A549 (cell line): ENCODE results near the gene SERPING1. TPM values are rescaled to one million over a fixed set of nuclear protein-coding genes. Genes with fewer than 3 reads are reported as not detected.

Experiments used
- ATAC-seq, 2 experiments: fragments of 200-7000 bp in 1 of 2; fragments of >200 bp in 1 of 2; cut with Nextera tagmentation in 1 of 2; cut with Tn5 transposase in 1 of 2; 3 replicates each; pipeline versions ENCODE4 v1.8.0 to v1.9.1; 2018 to 2020; ENCODE audit warnings: mild to moderate bottlenecking in 1 of 2, moderate library complexity in 1 of 2
- CTCF ChIA-PET: fragments of 300-600 bp; sonication (Branson Sonifier 250); formaldehyde crosslinking; extraction: SDS; loops from one replicate; lab custom pipeline; 2021; ENCODE audit warnings: antibody characterized with exemption, inconsistent platforms; lab: Yijun Ruan, JAX
- POLR2A ChIA-PET: fragments of 350-600 bp; formaldehyde crosslinking; extraction: SDS; loops from one replicate; lab custom pipeline; 2021; ENCODE audit warnings: antibody characterized with exemption, inconsistent platforms; lab: Yijun Ruan, JAX
- DNase-seq, 2 experiments: peaks; one replicate each; pipeline versions ENCODE4 v3.0.0 to v3.0.0-alpha.2; 2011 to 2016; ENCODE audit warnings: low read depth in 1 of 2, low spot score in 1 of 2
- FAIRE-seq: peaks from 2 replicates; lab custom pipeline; 2011; peaks lifted over from hg19 to GRCh38; lab: Jason Lieb, UNC
- H3K27ac ChIP-seq, 2 experiments: fragments of >200 bp; sonication (Bioruptor Twin); formaldehyde crosslinking; 3 replicates each; pipeline ENCODE4 v1.5.1; 2016 to 2017
- H3K4me1 ChIP-seq: fragments of >200 bp; sonication (Bioruptor Twin); formaldehyde crosslinking; 3 replicates; pipeline ENCODE4 v1.6.1; 2016
- H3K4me2 ChIP-seq: fragments of >200 bp; sonication (Bioruptor Twin); formaldehyde crosslinking; 3 replicates; pipeline ENCODE4 v1.6.1; 2016
- H3K4me3 ChIP-seq: fragments of >200 bp; sonication (Bioruptor Twin); formaldehyde crosslinking; 3 replicates; pipeline ENCODE4 v1.5.1; 2016
- H3K9me3 ChIP-seq: fragments of >200 bp; sonication (Bioruptor Twin); formaldehyde crosslinking; 3 replicates; pipeline ENCODE4 v1.6.1; 2016
- BHLHE40 ChIP-seq: IDR thresholded peaks from 2 replicates; pipeline ENCODE4 v1.6.1; 2012; ENCODE audit warnings: low read depth, low read length, inconsistent platforms
- CBX2 ChIP-seq: fragments of 200-600 bp; sonication (generic); IDR thresholded peaks from 2 replicates; pipeline ENCODE4 v1.6.1; 2016; ENCODE audit warnings: low read depth, mild to moderate bottlenecking, borderline replicate concordance
- CTCF ChIP-seq: fragments of >200 bp; sonication (Bioruptor Twin); formaldehyde crosslinking; IDR thresholded peaks from 3 replicates; pipeline ENCODE4 v1.5.1; 2016
- EHF ChIP-seq: fragments of 250-450 bp; sonication (Bioruptor Pico); IDR thresholded peaks from 2 replicates; pipeline ENCODE4 v1.5.0; 2020; ENCODE audit warnings: mild to moderate bottlenecking
- EHMT2 ChIP-seq: fragments of 200-600 bp; sonication (generic); IDR thresholded peaks from 2 replicates; pipeline ENCODE4 v1.6.1; 2016; ENCODE audit warnings: antibody characterized with exemption, low read depth, mild to moderate bottlenecking, moderate library complexity
- ELK1 ChIP-seq: fragments of 150-350 bp; IDR thresholded peaks from 2 replicates; pipeline ENCODE4 v1.6.1; 2014; ENCODE audit warnings: low read depth, mild to moderate bottlenecking, low read length
- HES2 ChIP-seq: fragments of >200 bp; sonication (Bioruptor Twin); formaldehyde crosslinking; IDR thresholded peaks from 2 replicates; pipeline ENCODE4 v1.6.1; 2016
- HOXB13 ChIP-seq: fragments of 250-450 bp; sonication (Bioruptor Pico); IDR thresholded peaks from 2 replicates; pipeline ENCODE4 v1.5.0; 2020; ENCODE audit warnings: low read depth, mild to moderate bottlenecking, moderate library complexity
- JUN ChIP-seq, 2 experiments: fragments of >200 bp; sonication (Bioruptor Twin); formaldehyde crosslinking; IDR thresholded peaks; 2 replicates in 1 of 2; 3 replicates in 1 of 2; pipeline ENCODE4 v1.6.1; 2016 to 2017
- MAZ ChIP-seq: fragments of 150-350 bp; IDR thresholded peaks from 2 replicates; pipeline ENCODE4 v1.6.1; 2014; ENCODE audit warnings: antibody characterized with exemption, low read depth, low read length, borderline replicate concordance
- NFE2L2 ChIP-seq: fragments of 150-350 bp; conservative IDR thresholded peaks from 2 replicates; pipeline ENCODE4 v1.6.1; 2014; ENCODE audit warnings: low read length
- POLR2A ChIP-seq: IDR thresholded peaks from 2 replicates; pipeline ENCODE4 v1.6.1; 2012; ENCODE audit warnings: mild to moderate bottlenecking, low read length
- RARB ChIP-seq: fragments of 250-450 bp; sonication (Bioruptor Pico); IDR thresholded peaks from 2 replicates; pipeline ENCODE4 v1.8.0; 2021; ENCODE audit warnings: mild to moderate bottlenecking, moderate library complexity
- SMC3 ChIP-seq: fragments of >200 bp; sonication (Bioruptor Twin); formaldehyde crosslinking; IDR thresholded peaks from 3 replicates; pipeline ENCODE4 v1.6.1; 2018; ENCODE audit warnings: inconsistent platforms
- TP53 ChIP-seq: fragments of 250-450 bp; sonication (Bioruptor Pico); IDR thresholded peaks from 2 replicates; pipeline ENCODE4 v1.5.0; 2021; ENCODE audit warnings: mild to moderate bottlenecking, moderate library complexity
- USF2 ChIP-seq: fragments of 450-650 bp; IDR thresholded peaks from 2 replicates; pipeline ENCODE4 v1.6.1; 2014; ENCODE audit warnings: antibody characterized with exemption
- ZFP36 ChIP-seq: fragments of 450-650 bp; IDR thresholded peaks from 2 replicates; pipeline ENCODE4 v1.6.1; 2014; ENCODE audit warnings: borderline replicate concordance; ENCODE audit not compliant: partially characterized antibody
- WGBS: methylation state at CpG from one replicate; pipeline ENCODE4 v1.1.6; 2017; ENCODE audit errors: missing lambda C conversion rate; 5-methylcytosine and 5-hydroxymethylcytosine counted together
- polyA plus RNA-seq, 4 experiments: library from polyadenylated mRNA; depleted of rRNA in 3 of 4; stranded (reverse); fragments of >200 nt; fragmentation: RNase III in 1 of 4; extraction: RNeasy Plus Mini Kit Qiagen cat#74134 plus additional on column Dnase treatment in 1 of 4; gene quantifications; 2 replicates in 3 of 4; 3 replicates in 1 of 4; pipeline ENCODE4 v1.2.3, GENCODE V29; 2011 to 2017
- TF ChIP-seq, protein P1 (sequence below): IDR thresholded peaks from 2 replicates; pipeline ENCODE4 v1.6.1; 2012
- TF ChIP-seq, protein P2 (sequence below): fragments of >200 bp; sonication (Bioruptor Twin); formaldehyde crosslinking; IDR thresholded peaks from 3 replicates; pipeline ENCODE4 v1.6.1; 2016

The SERPING1 gene
- polyA plus RNA-seq, 2 of the 4 experiments (the other 2 are of a cell fraction) = 0.59 to 0.63 TPM

DNA sequence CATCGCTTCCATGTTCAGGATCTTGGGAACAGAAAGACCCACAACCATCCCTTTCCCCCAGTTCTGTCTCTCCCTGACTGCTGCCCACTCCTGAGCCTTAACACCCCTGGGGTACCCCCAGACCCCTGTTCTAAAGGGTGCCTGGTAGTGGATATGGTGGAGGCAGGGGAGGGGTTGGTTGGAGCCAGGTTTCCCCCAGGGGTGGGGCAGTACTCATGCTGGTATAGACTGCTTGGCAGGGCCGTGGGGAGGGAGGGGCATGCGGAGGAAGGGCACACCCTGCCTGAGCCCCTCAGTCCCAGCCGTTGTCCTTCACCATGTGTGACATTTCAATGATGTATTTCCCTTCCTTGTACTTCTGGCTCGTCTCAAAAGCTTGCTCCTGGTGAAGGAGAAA, 48.2 kb downstream of the SERPING1 start:
- Histone ChIP-seq H3K27ac (no peak overlapping the region), H3K9me3 (no peaks in the 10 kb centered on the region), H3K4me2 (no peak overlapping the region), H3K4me1 (peaks cover 29% of the 10 kb centered on the region), H3K4me3 (no peak overlapping the region)
- ATAC-seq (no peak), DNase-seq (no peak), FAIRE-seq (no peak)
- TF ChIP-seq, protein P1, sequence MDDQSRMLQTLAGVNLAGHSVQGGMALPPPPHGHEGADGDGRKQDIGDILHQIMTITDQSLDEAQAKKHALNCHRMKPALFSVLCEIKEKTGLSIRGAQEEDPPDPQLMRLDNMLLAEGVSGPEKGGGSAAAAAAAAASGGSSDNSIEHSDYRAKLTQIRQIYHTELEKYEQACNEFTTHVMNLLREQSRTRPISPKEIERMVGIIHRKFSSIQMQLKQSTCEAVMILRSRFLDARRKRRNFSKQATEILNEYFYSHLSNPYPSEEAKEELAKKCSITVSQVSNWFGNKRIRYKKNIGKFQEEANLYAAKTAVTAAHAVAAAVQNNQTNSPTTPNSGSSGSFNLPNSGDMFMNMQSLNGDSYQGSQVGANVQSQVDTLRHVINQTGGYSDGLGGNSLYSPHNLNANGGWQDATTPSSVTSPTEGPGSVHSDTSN = no peak
- no peak for TF ChIP-seq HES2
- ChIA-PET POLR2A (interaction anchor here (1.1 kb wide), 1 partner anchor 78 kb away, joined by 3 read pairs; the partner anchor contains the start of gene UBE2L6), CTCF (interaction anchor here (0.6 to 11.7 kb wide), 14 partner anchors 8 to 300 kb away, joined by 4 to 318 read pairs (median 8); partner anchors contain the start of genes RTN4RL2 and UBE2L6)
- 59% methylated on average over 5 of the region's 5 CpGs for WGBS

DNA sequence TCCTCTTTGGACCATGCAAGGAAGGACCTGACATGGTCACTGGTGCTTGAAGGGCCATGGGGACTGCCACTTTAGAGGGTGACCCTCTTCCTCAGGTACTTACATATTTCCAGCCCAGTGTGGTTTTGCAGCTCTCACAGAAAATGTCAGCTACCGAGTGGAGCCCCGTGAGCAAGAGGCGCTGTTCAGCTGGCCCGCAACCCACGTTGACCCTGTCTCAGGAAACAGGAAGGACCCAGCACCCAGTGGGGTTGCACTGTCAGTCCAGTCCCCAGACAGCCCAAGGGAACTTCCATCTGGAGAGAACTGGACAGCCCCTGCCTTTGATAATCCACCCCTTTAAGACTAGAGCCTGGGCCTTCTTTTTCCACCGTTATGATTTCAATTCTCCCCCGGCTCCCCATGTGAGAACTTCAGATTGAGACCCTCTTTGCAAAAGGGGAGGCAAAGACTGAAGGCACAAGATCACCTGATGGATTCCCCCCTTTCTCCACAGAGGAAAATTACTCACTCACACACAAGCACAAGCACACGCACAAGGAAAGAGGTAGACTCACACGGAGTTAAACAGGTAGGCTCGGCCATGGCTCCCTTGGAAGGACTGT, 48.8 kb downstream of the SERPING1 start:
- Histone ChIP-seq H3K4me1 (peaks cover 25% of the 10 kb centered on the region), H3K9me3 (no peaks in the 10 kb centered on the region), H3K4me3 (no peak overlapping the region), H3K4me2 (no peak overlapping the region), H3K27ac (no peak overlapping the region)
- FAIRE-seq (no peak), ATAC-seq (no peak), DNase-seq (no peak)
- WGBS = 86% methylated on average over 10 of the region's 10 CpGs
- ChIA-PET POLR2A (interaction anchor here (0.9 to 1.1 kb wide), 2 partner anchors 79 to 116 kb away, joined by 3 read pairs; partner anchors contain the start of genes TIMM10 and UBE2L6), CTCF (interaction anchor here (0.6 to 11.7 kb wide), 6 partner anchors 9 to 301 kb away, joined by 3 to 318 read pairs (median 7); partner anchors contain the start of gene UBE2L6)
- no peak for TF ChIP-seq POLR2A
- TF ChIP-seq JUN (IDR thresholded peaks at IDR 0.05) = 0 out of 5 replicates have a peak, but pooled peaks of 1 of the 2 experiments have one; percentile 10
- no peak for TF ChIP-seq MAZ

GRCh38 chr11:57646799-57647303, 49.4 kb downstream of the SERPING1 start:
- DNase-seq = no peak
- H3K27ac ChIP-seq = no peak overlapping the region
- TF ChIP-seq ELK1 = no peak
- TF ChIP-seq, protein P2, sequence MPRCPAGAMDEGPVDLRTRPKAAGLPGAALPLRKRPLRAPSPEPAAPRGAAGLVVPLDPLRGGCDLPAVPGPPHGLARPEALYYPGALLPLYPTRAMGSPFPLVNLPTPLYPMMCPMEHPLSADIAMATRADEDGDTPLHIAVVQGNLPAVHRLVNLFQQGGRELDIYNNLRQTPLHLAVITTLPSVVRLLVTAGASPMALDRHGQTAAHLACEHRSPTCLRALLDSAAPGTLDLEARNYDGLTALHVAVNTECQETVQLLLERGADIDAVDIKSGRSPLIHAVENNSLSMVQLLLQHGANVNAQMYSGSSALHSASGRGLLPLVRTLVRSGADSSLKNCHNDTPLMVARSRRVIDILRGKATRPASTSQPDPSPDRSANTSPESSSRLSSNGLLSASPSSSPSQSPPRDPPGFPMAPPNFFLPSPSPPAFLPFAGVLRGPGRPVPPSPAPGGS = 0 out of 3 replicates have a peak, but pooled peaks have one; percentile 28
- TF ChIP-seq, all 56 proteins: peak for 1
- Histone ChIP-seq H3K4me2 (no peak overlapping the region), H3K4me3 (no peak overlapping the region), H3K4me1 (peaks cover 24% of the 10 kb centered on the region), H3K9me3 (no peaks in the 10 kb centered on the region)
- ATAC-seq = no peak
- ChIA-PET CTCF (interaction anchor here (0.8 to 11.7 kb wide), 9 partner anchors 8 to 302 kb away, joined by 3 to 318 read pairs (median 5); partner anchors contain the start of gene UBE2L6), POLR2A (interaction anchor here (0.9 to 1.1 kb wide), 2 partner anchors 79 to 116 kb away, joined by 3 read pairs; partner anchors contain the start of genes TIMM10 and UBE2L6)
- no peak for FAIRE-seq
- 82% methylated on average over 18 of the region's 23 CpGs for WGBS

GRCh38 chr11:57647372-57647771, 49.9 kb downstream of the SERPING1 start:
- no peak for DNase-seq
- ChIA-PET CTCF (interaction anchor here (0.8 to 11.7 kb wide), 8 partner anchors 13 to 302 kb away, joined by 3 to 318 read pairs (median 6); partner anchors contain the start of gene UBE2L6), POLR2A (interaction anchor here (0.9 kb wide), 1 partner anchor 117 kb away, joined by 3 read pairs; the partner anchor contains the start of gene TIMM10)
- WGBS = 40% methylated on average over 7 of the region's 10 CpGs
- Histone ChIP-seq H3K4me2 (no peak overlapping the region), H3K9me3 (no peaks in the 10 kb centered on the region), H3K4me1 (peaks cover 24% of the 10 kb centered on the region), H3K4me3 (no peak overlapping the region), H3K27ac (no peak overlapping the region)
- no peak for ATAC-seq
- TF ChIP-seq EHF (CRISPR knock-in tag) = no peak
- TF ChIP-seq RARB (CRISPR knock-in tag) = no peak
- TF ChIP-seq ZFP36 = no peak
- TF ChIP-seq CTCF = no peak
- TF ChIP-seq HOXB13 (CRISPR knock-in tag) = no peak
- no peak for TF ChIP-seq CBX2
- TF ChIP-seq BHLHE40 = no peak
- no peak for TF ChIP-seq USF2
- TF ChIP-seq NFE2L2 = no peak
- no peak for TF ChIP-seq EHMT2
- no peak for TF ChIP-seq TP53 (CRISPR knock-in tag)
- no peak for TF ChIP-seq SMC3
- no peak for FAIRE-seq
